Peyer's patch (tissue), 4 donors: ENCODE measurements around the gene OPRD1. TPM values are rescaled to one million over a fixed set of nuclear protein-coding genes. Genes with fewer than 3 reads are reported as not detected.
"Not testable (repeated sequence)": the region's sequence is repeated elsewhere in the genome, so short reads cannot be mapped to it uniquely, and the experiment has no call there.

Experiments used
- DNase-seq, 3 donors: peaks; one replicate each; pipeline ENCODE4 v3.0.0-alpha.2; 2017 to 2019
- H3K27ac ChIP-seq, 4 donors: fragments of 200-600 bp; sonication (generic); one replicate each; pipeline ENCODE4 v1.5.1; 2016 to 2019
- H3K27me3 ChIP-seq, 2 donors: fragments of 200-600 bp; sonication (generic); one replicate each; pipeline ENCODE4 v1.5.1; 2019
- H3K36me3 ChIP-seq, 3 donors: fragments of 200-600 bp; sonication (generic); one replicate each; pipeline ENCODE4 v1.5.1; 2016 to 2019
- H3K4me1 ChIP-seq, 4 donors: fragments of 200-600 bp; sonication (generic); one replicate each; pipeline ENCODE4 v1.5.1; 2016 to 2019
- H3K4me3 ChIP-seq, 4 donors: fragments of 200-600 bp; sonication (generic); 1 replicate in 3 of 4; 2 replicates in 1 of 4; pipeline ENCODE4 v1.5.1; 2016 to 2019; ENCODE audit warnings: mild to moderate bottlenecking in 1 of 4
- H3K9me3 ChIP-seq, 4 donors: fragments of 200-600 bp; sonication (generic); one replicate each; pipeline ENCODE4 v1.5.1; 2016 to 2019; ENCODE audit warnings: mild to moderate bottlenecking in 1 of 4
- CTCF ChIP-seq, 6 experiments: fragments of 450-650 bp in 4 of 6; fragments of 200-600 bp in 2 of 6; sonication (generic) in 1 of 6; IDR thresholded peaks; one replicate each; pipeline ENCODE4 v1.5.1; 2017 to 2019; ENCODE audit warnings: antibody characterized with exemption in 6 of 6, mild to moderate bottlenecking in 3 of 6, moderate library complexity in 1 of 6
- POLR2A ChIP-seq, 2 donors: fragments of 450-650 bp; IDR thresholded peaks; one replicate each; pipeline ENCODE4 v1.5.1; 2017; ENCODE audit warnings: antibody characterized with exemption in 2 of 2, mild to moderate bottlenecking in 2 of 2, moderate library complexity in 2 of 2
- total RNA-seq, 4 donors: library from RNA; depleted of rRNA; stranded (reverse); fragments of >200 nt; gene quantifications; one replicate each; pipeline ENCODE4 v1.1.0, GENCODE V29; 2016

Gene OPRD1
- total RNA-seq, 4 donors from 2014 or later, result 0.18 TPM; not detected in 3

GRCh38 chr1:28845786-28846543 lies 34.0 kb downstream of the OPRD1 start:
- no peaks in the 10 kb centered on the region for H3K9me3 ChIP-seq
- H3K4me3 ChIP-seq, result no peak overlapping the region
- no peak overlapping the region for H3K27ac ChIP-seq
- H3K27me3 ChIP-seq, result no peaks in the 10 kb centered on the region
- TF ChIP-seq CTCF (IDR thresholded peaks at IDR 0.05) (peak in 3 of 6 experiments; percentile 16 to 33 (median 27)), POLR2A (IDR thresholded peaks at IDR 0.05) (no peak)
- peak in 1 of 3 donors; percentile 53 for DNase-seq
- H3K36me3 ChIP-seq, result no peaks in the 10 kb centered on the region
- no peaks in the 10 kb centered on the region for H3K4me1 ChIP-seq

GRCh38 chr1:28847207-28847606 lies 35.2 kb downstream of the OPRD1 start:
- not testable (repeated sequence) for H3K27ac ChIP-seq, DNase-seq, H3K4me1 ChIP-seq, H3K36me3 ChIP-seq, H3K4me3 ChIP-seq, H3K27me3 ChIP-seq, H3K9me3 ChIP-seq

GRCh38 chr1:28848416-28848815 lies 36.4 kb downstream of the OPRD1 start:
- no peaks in the 10 kb centered on the region for H3K27me3 ChIP-seq
- TF ChIP-seq CTCF (IDR thresholded peaks at IDR 0.05) (no peak), POLR2A (IDR thresholded peaks at IDR 0.05) (no peak)
- no peak for DNase-seq

GRCh38 chr1:28853093-28853742 lies 41.2 kb downstream of the OPRD1 start:
- Histone ChIP-seq H3K27me3 (no peaks in the 10 kb centered on the region), H3K4me1 (no peaks in the 10 kb centered on the region), H3K27ac (no peak overlapping the region), H3K36me3 (no peaks in the 10 kb centered on the region), H3K4me3 (no peak overlapping the region), H3K9me3 (no peaks in the 10 kb centered on the region)
- TF ChIP-seq CTCF (IDR thresholded peaks at IDR 0.05) (no peak), POLR2A (IDR thresholded peaks at IDR 0.05) (no peak)
- DNase-seq, result no peak

More at GRCh38 chr1:28848416-28848815, 36.4 kb downstream of the OPRD1 start:
- Histone ChIP-seq H3K4me3 (no peak overlapping the region), H3K27ac (no peak overlapping the region), H3K9me3 (no peaks in the 10 kb centered on the region), H3K36me3 (no peaks in the 10 kb centered on the region), H3K4me1 (no peaks in the 10 kb centered on the region)

GRCh38 chr1:28854406-28854805 lies 42.4 kb downstream of the OPRD1 start:
- H3K27ac ChIP-seq, H3K9me3 ChIP-seq, H3K27me3 ChIP-seq, H3K4me1 ChIP-seq, H3K4me3 ChIP-seq, DNase-seq, H3K36me3 ChIP-seq: not testable (repeated sequence)

- no peaks in the 10 kb centered on the region for H3K9me3 ChIP-seq
- no peaks in the 10 kb centered on the region for H3K4me1 ChIP-seq
- H3K27me3 ChIP-seq, result no peaks in the 10 kb centered on the region
- no peak overlapping the region for H3K27ac ChIP-seq
- DNase-seq, result no peak
- H3K4me3 ChIP-seq, result no peak overlapping the region
- TF ChIP-seq POLR2A (IDR thresholded peaks at IDR 0.05), result no peak
- H3K36me3 ChIP-seq, result no peaks in the 10 kb centered on the region
These were observed 43.1 kb downstream of the OPRD1 start for GRCh38 chr1:28855046-28855445.

- H3K27ac ChIP-seq, result no peak overlapping the region
- no peaks in the 10 kb centered on the region for H3K9me3 ChIP-seq
- H3K4me3 ChIP-seq, result no peak overlapping the region
- H3K36me3 ChIP-seq, result no peaks in the 10 kb centered on the region
- no peak for DNase-seq
- H3K4me1 ChIP-seq, result no peaks in the 10 kb centered on the region
- TF ChIP-seq CTCF (IDR thresholded peaks at IDR 0.05) (no peak), POLR2A (IDR thresholded peaks at IDR 0.05) (no peak)
- H3K27me3 ChIP-seq, result no peaks in the 10 kb centered on the region
These were observed 43.5 kb downstream of the OPRD1 start for GRCh38 chr1:28855469-28855951.
